Epithelial cell of prostate (primary cell): ENCODE measurements around the gene TTR.

Experiments used
- DNase-seq: peaks from one replicate; pipeline ENCODE4 v3.0.0-alpha.2; 2011; ENCODE audit warnings: low read depth, low spot score
- H3K27ac ChIP-seq: fragments of 450-650 bp; 2 replicates; pipeline ENCODE4 v1.5.1; 2017; ENCODE audit warnings: mild to moderate bottlenecking

Gene TTR

GRCh38 chr18:31591628-31592027, at the start of gene TTR:
Gene TTR (plus strand): TSS chr18:31591877. CDS start chr18:31591903, 26 bp downstream.
- no peak for DNase-seq
- H3K27ac ChIP-seq = no peak within 1 kb of the TSS

GRCh38 chr18:31546476-31546875, 45.2 kb upstream of the TTR start:
- no peak for DNase-seq
- no peak overlapping the region for H3K27ac ChIP-seq

- DNase-seq = no peak
- H3K27ac ChIP-seq = no peak overlapping the region
Measured at GRCh38 chr18:31548853-31549252, 42.8 kb upstream of the TTR start.

- DNase-seq = no peak
- no peak overlapping the region for H3K27ac ChIP-seq
Measured at GRCh38 chr18:31549416-31549815, 42.3 kb upstream of the TTR start.

GRCh38 chr18:31551883-31552282, 39.8 kb upstream of the TTR start:
- DNase-seq = no peak
- H3K27ac ChIP-seq = no peak overlapping the region

- DNase-seq = no peak
- H3K27ac ChIP-seq = no peak overlapping the region
Measured at GRCh38 chr18:31553800-31554199, 37.9 kb upstream of the TTR start.

- H3K27ac ChIP-seq = no peak overlapping the region
- DNase-seq = no peak
Measured at GRCh38 chr18:31554776-31555175, 36.9 kb upstream of the TTR start.

GRCh38 chr18:31555971-31556747, 35.5 kb upstream of the TTR start:
- DNase-seq = peak; percentile 2
- no peak overlapping the region for H3K27ac ChIP-seq

GRCh38 chr18:31557446-31557845, 34.2 kb upstream of the TTR start:
- DNase-seq = no peak
- no peak overlapping the region for H3K27ac ChIP-seq

GRCh38 chr18:31558567-31558966, 33.1 kb upstream of the TTR start:
- DNase-seq = no peak
- H3K27ac ChIP-seq = no peak overlapping the region

- no peak for DNase-seq
- no peak overlapping the region for H3K27ac ChIP-seq
Measured at GRCh38 chr18:31562726-31563125, 29.0 kb upstream of the TTR start.

- DNase-seq = no peak
- no peak overlapping the region for H3K27ac ChIP-seq
Measured at GRCh38 chr18:31563778-31564177, 27.9 kb upstream of the TTR start.

- no peak for DNase-seq
- no peak overlapping the region for H3K27ac ChIP-seq
Measured at GRCh38 chr18:31565345-31565744, 26.3 kb upstream of the TTR start.

GRCh38 chr18:31565782-31566512, 25.7 kb upstream of the TTR start:
- no peak overlapping the region for H3K27ac ChIP-seq
- no peak for DNase-seq

GRCh38 chr18:31566576-31567306, 24.9 kb upstream of the TTR start:
- H3K27ac ChIP-seq = no peak overlapping the region
- no peak for DNase-seq

- no peak overlapping the region for H3K27ac ChIP-seq
- DNase-seq = no peak
Measured at GRCh38 chr18:31572368-31572767, 19.3 kb upstream of the TTR start.

- H3K27ac ChIP-seq = no peak overlapping the region
- DNase-seq = no peak
Measured at GRCh38 chr18:31573051-31573450, 18.6 kb upstream of the TTR start.

- H3K27ac ChIP-seq = no peak overlapping the region
- DNase-seq = no peak
Measured at GRCh38 chr18:31574359-31574758, 17.3 kb upstream of the TTR start.

GRCh38 chr18:31575515-31576257, 16.0 kb upstream of the TTR start:
- no peak for DNase-seq

GRCh38 chr18:31576670-31577069, 15.0 kb upstream of the TTR start:
- DNase-seq = no peak

More at GRCh38 chr18:31575515-31576257, 16.0 kb upstream of the TTR start:
- H3K27ac ChIP-seq = no peak overlapping the region

More at GRCh38 chr18:31576670-31577069, 15.0 kb upstream of the TTR start:
- H3K27ac ChIP-seq = no peak overlapping the region
